Psoas muscle (tissue), 8 donors: ENCODE measurements around the gene ZCCHC8. TPM values are rescaled to one million over a fixed set of nuclear protein-coding genes. Genes with fewer than 3 reads are reported as not detected.

Experiments used
- ATAC-seq, 4 donors: fragments of 200-7000 bp; cut with Tn5 transposase; one replicate each; pipeline ENCODE4 v1.9.1; 2020; ENCODE audit warnings: moderate library complexity in 3 of 4, mild to moderate bottlenecking in 2 of 4
- DNase-seq, 2 donors: peaks; one replicate each; pipeline ENCODE4 v3.0.0-alpha.2; 2020
- H3K27ac ChIP-seq: fragments of 200-600 bp; one replicate; pipeline ENCODE4 v1.8.0; 2022
- H3K27me3 ChIP-seq, 3 donors: fragments of 200-600 bp in 1 of 3; one replicate each; pipeline versions ENCODE4 v1.6.1 to v1.8.0; 2013 to 2022; ENCODE audit warnings: low read length in 2 of 3, mild to moderate bottlenecking in 2 of 3, moderate library complexity in 1 of 3; ENCODE audit not compliant: insufficient read depth in 3 of 3
- H3K36me3 ChIP-seq, 2 donors: fragments of 200-600 bp in 1 of 2; one replicate each; pipeline versions ENCODE4 v1.6.1 to v1.8.0; 2013 to 2022; ENCODE audit warnings: low read depth in 1 of 2, mild to moderate bottlenecking in 1 of 2, moderate library complexity in 1 of 2; ENCODE audit not compliant: insufficient read depth in 1 of 2
- H3K4me1 ChIP-seq: fragments of 200-600 bp; one replicate; pipeline ENCODE4 v1.8.0; 2022
- H3K4me3 ChIP-seq: fragments of 200-600 bp; one replicate; pipeline ENCODE4 v1.8.0; 2022; ENCODE audit warnings: mild to moderate bottlenecking
- H3K9me3 ChIP-seq: fragments of 200-600 bp; one replicate; pipeline ENCODE4 v1.8.0; 2022
- CTCF ChIP-seq: fragments of 200-600 bp; IDR thresholded peaks from one replicate; pipeline ENCODE4 v1.8.0; 2022; ENCODE audit warnings: antibody characterized with exemption
- WGBS, 3 donors: extraction: QIAGEN DNeasy Blood & Tissue Kit; methylation state at CpG; one replicate each; pipeline versions ENCODE4 v1.1.6 to v1.1.7; 2013; 5-methylcytosine and 5-hydroxymethylcytosine counted together
- intact Hi-C, 2 donors: fragments of 100-400 bp; cut with DNase I; formaldehyde crosslinking; loops; one replicate each; pipeline versions ENCODE4 v1.11.0 to v1.14.2; 2022
- long read RNA-seq, 2 donors: library from polyadenylated mRNA; unstranded; transcript quantifications; one replicate each; pipeline ENCODE4 v2.0.0, GENCODE V29; 2021
- polyA plus RNA-seq, 3 donors: library from polyadenylated mRNA; stranded (reverse); fragments of 200-250 nt; gene quantifications; one replicate each; pipeline ENCODE4 v1.2.3, GENCODE V29; 2013
- total RNA-seq, 4 donors: library from RNA; stranded (reverse); fragmentation: NEBNext Ultra II Directional in 2 of 4; extraction: Animal tissue kit (Norgen Biotek cat#: 25700) in 2 of 4; gene quantifications; one replicate each; pipeline versions ENCODE4 v1.2.1 to v1.2.4, GENCODE V29; 2021 to 2023
- donor health status: healthy with polysubstance abuse.
- donor health status: DM: no; HTN: no; CAD: no; lungs with moderate emphysema.
- donor health status: Bipolar disorder and iron deficiency.
- donor health status: healthy.
- donor health status: DM: yes; HTN: yes; CAD: no.
- donor health status: DM: no; HTN: no; CAD: no.
- donor health status: DM: no; HTN: no; CAD: no.
- donor health status: DM: yes; HTN: yes; CAD: no.

ZCCHC8 gene
- 10 to 100 TPM; 10.9 to 22.2 (median 14.3) TPM for total RNA-seq
- polyA plus RNA-seq: 10 to 100 TPM; 10.9 to 21.3 (median 19.5) TPM
- long read RNA-seq, donor 1, partial matches to known transcripts: 0 of 3 reads
- long read RNA-seq, donor 1, other reads (novel, unspliced or antisense): 0 of 3 reads
- long read RNA-seq, donor 2, transcript ZCCHC8-210 (14 exons, 2,955 nt): major isoform, 16 of 27 reads
- long read RNA-seq, donor 2, partial matches to known transcripts: 1 of 27 reads
- long read RNA-seq, donor 2, other reads (novel, unspliced or antisense): 10 of 27 reads

DNA sequence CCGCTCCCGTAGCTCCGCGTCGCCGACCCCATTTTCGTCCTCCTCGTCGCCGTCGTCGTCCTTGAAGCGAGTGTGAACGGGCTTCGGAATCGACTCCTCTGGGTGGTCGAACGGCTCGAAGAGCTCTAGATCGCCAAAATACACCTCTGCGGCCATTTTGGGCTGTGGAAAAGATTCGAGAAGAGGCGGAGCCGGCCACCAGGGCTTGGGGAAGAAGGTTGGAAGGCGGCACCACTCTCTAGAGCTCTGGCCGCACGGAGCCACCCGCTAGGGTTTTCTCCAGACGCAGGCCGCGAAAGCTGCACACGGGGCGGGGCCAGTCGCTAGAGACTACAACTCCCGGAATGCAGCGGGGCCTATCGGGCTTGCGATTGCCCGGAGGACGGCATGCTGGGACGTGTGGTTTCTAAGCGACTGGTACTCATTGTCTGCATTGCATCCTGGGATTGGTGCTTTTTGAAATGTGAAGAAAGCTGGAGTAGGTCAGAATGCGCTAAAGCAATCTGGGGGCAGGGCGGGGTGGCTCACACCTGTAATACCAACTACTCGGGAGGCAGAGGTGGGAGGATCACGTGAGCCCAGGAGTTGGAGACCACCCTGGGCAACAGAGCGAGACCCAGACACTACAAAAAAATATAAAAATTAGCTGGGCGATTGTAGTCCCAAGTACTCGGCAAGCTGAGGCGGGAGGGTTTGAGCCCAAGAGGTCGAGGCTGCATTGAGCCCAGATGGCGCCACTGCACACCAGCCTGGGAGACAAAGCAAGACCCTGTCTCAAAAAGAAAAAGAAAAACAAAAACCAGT, at the start of gene ZCCHC8:
ZCCHC8 (minus strand) TSS at position 248 of the 804 bp plus-strand sequence; CDS start at position 156, 92 bp downstream.
- intact Hi-C loops: loop anchor here (1.0 to 10.0 kb wide), 3 partner anchors 25 to 166 kb away; partner anchors contain the start of gene RSRC2 (in 1 of the 2)
- DNase-seq (peak; percentile 97 to 98), ATAC-seq (peak; percentile 93 to 96 (median 95))
- Histone ChIP-seq H3K4me3 (peak within 1 kb of the TSS; percentile 96), H3K9me3 (no peaks in the 10 kb centered on the region), H3K27ac (peak within 1 kb of the TSS; percentile 99), H3K27me3 (no peaks in the 10 kb centered on the region), H3K4me1 (peaks cover 36% of the 10 kb centered on the region), H3K36me3 (peaks cover 5 to 62% of the 10 kb centered on the region in 2 donors)
- TF ChIP-seq CTCF: no peak
- 1 to 2% (median 1%) methylated on average over 52 of the region's 52 CpGs for WGBS, 3 donors

DNA sequence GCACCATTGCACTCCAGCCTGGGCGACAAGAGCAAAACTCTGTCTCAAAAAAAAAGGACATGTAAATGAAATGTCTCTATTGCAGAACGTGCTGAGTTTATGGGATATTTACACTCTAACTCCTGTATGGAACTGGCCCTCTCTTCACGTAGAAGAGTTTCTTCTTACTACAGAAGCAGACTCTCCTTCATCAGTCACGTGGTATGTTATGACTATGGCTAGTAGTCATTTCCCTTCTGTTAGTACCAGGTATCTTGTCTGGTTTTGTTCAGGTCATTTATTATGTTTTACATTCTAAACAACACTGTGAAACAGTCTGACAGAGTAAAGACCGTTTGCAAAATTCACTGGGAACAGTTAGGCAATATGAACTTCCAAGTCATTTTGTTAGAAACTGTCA, 46.6 kb upstream of the ZCCHC8 start:
- H3K4me3 ChIP-seq: no peak overlapping the region
- peaks cover 0 to 33% of the 10 kb centered on the region in 2 donors for H3K36me3 ChIP-seq
- intact Hi-C loops: no loop called here
- no peaks in the 10 kb centered on the region for H3K27me3 ChIP-seq
- no peak overlapping the region for H3K27ac ChIP-seq
- no peaks in the 10 kb centered on the region for H3K4me1 ChIP-seq
- TF ChIP-seq CTCF: no peak
- no peak for ATAC-seq
- WGBS, 3 donors: 87 to 89% (median 89%) methylated on average over 5 of the region's 5 CpGs
- H3K9me3 ChIP-seq: no peaks in the 10 kb centered on the region
- no peak for DNase-seq

DNA sequence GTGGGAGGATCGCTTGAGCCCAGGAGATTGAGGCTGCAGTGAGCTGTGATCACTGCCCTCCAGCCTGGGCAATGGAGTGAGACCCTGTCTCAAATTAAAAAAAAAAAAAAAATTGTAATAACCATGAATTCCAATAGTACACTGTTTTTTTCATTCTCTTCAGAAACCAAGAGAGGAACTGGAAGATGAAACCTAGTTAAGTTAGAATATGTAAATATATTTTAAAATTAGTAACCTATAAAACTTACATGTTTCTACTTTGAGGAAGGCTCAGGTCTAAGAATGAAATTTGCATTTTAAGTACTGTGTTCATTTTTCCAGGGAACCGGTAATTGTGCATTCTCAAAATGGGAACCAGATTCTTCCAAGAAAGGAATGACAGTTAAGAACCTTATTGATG, 45.1 kb upstream of the ZCCHC8 start:
- ATAC-seq: no peak
- intact Hi-C loops: no loop called here
- Histone ChIP-seq H3K36me3 (peaks cover 0 to 22% of the 10 kb centered on the region in 2 donors), H3K4me3 (no peak overlapping the region), H3K27ac (no peak overlapping the region), H3K27me3 (no peaks in the 10 kb centered on the region), H3K4me1 (no peaks in the 10 kb centered on the region), H3K9me3 (no peaks in the 10 kb centered on the region)
- DNase-seq: no peak
- TF ChIP-seq CTCF: no peak
- WGBS, 3 donors: 97 to 99% (median 98%) methylated on average over 2 of the region's 2 CpGs

DNA sequence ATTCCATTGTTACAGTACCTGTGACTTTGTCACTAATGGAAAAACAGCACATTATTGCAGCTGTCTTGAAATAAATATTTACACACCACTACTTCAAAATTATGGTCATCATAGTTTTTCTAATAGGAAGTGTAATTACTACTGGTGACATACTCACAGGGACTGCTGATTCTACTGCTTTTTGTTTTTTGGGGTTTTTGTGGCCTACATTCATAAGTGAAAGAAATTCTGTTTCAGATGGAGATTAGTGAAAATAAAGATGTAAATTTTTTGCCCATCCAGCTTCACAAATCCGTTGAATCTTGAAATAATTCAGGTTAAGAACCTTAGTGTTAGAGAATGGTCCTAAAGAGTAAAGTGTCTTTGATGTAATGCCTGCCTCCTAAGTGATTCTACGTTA, 43.8 kb upstream of the ZCCHC8 start:
- no peak for ATAC-seq

More for the DNA sequence above, 43.8 kb upstream of the ZCCHC8 start:
- Histone ChIP-seq H3K4me1 (no peaks in the 10 kb centered on the region), H3K27ac (no peak overlapping the region), H3K4me3 (no peak overlapping the region), H3K36me3 (peaks cover 0 to 22% of the 10 kb centered on the region in 2 donors), H3K27me3 (no peaks in the 10 kb centered on the region), H3K9me3 (no peaks in the 10 kb centered on the region)
- 94 to 100% (median 94%) methylated on average over 2 of the region's 2 CpGs for WGBS, 3 donors
- no peak for DNase-seq
- no peak for TF ChIP-seq CTCF
- intact Hi-C loops: no loop called here
